K562 treated with DMSO at 1 percent for 4 hours (cell line): Measurements from ENCODE around the gene RFC3. TPM values are rescaled to one million over a fixed set of nuclear protein-coding genes. Genes with fewer than 3 reads are reported as not detected.

Experiments used
- total RNA-seq: library from RNA; unstranded; fragments of 300-600 nt; gene quantifications from 2 replicates; pipeline ENCODE4 v1.2.3, GENCODE V29; 2022; ENCODE audit not compliant: insufficient read depth

RFC3 gene, protein sequence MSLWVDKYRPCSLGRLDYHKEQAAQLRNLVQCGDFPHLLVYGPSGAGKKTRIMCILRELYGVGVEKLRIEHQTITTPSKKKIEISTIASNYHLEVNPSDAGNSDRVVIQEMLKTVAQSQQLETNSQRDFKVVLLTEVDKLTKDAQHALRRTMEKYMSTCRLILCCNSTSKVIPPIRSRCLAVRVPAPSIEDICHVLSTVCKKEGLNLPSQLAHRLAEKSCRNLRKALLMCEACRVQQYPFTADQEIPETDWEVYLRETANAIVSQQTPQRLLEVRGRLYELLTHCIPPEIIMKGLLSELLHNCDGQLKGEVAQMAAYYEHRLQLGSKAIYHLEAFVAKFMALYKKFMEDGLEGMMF
- 21.4 and 21.9 TPM in 2 replicates for total RNA-seq

DNA sequence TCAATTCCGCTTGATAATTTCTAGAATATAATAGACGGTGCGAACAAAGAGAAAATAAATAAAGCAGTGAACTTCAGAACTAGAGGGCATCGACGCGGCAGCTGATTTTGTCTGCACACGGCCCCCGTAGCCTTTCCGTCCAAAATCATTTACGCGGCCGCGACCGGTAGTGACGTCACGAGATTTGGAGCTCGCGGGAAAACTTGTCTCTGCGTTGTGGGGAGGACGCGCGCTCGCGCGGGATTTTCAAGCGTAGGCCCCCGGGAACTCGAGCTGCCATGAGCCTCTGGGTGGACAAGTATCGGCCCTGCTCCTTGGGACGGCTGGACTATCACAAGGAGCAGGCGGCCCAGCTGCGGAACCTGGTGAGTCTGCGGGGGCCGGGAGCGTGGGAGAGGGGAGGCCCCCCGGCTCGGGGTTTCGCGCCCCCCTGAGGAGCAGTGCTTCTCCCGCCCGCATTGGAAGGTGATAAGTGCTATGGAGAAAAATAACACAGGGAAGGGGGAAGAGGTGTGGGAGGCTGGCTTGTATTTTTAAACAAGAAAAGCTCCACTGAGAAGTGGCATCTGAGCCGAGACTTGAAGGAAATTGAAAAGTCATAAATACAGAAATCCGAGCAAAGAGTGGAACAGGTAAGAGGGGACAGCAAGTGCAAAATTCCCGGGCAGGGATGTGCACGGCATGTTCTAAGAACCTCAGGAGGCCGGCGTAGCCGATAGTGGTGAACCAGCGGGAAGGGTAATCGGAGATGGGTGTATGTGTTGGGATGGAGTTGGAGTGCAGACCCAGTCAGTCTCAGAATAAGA is at the start of gene RFC3:
Gene RFC3 (plus strand): TSS at position 249 of the 806 bp plus-strand sequence. CDS start 30 bp downstream, at position 279.

